ENCODE data around the gene MYO3B.

Gene MYO3B

GRCh38 chr2:170404846-170405245, 226.9 kb downstream of the MYO3B start:
- no peak for TF ChIP-seq CTCF (IDR thresholded peaks at IDR 0.05; ENCODE audit: control extremely low read depth, extremely low read depth, low read depth, missing control alignments)
- DNase-seq (ENCODE audit: extremely low spot score): peak; percentile 26
- ChIA-PET CTCF (interaction anchor here (1.1 kb wide), 1 partner anchor 80 kb away, joined by 3 read pairs; no protein-coding TSS in a partner anchor), POLR2A (no interaction called here)

GRCh38 chr2:170405326-170405725, 227.4 kb downstream of the MYO3B start:
- CTCF ChIA-PET: interaction anchor here (1.1 kb wide), 1 partner anchor 81 kb away, joined by 3 read pairs; no protein-coding TSS in a partner anchor
- no peak for TF ChIP-seq CTCF (IDR thresholded peaks at IDR 0.05; ENCODE audit: control extremely low read depth, extremely low read depth, low read depth, missing control alignments)
- no peak for DNase-seq (ENCODE audit: extremely low spot score)
- POLR2A ChIA-PET: no interaction called here

GRCh38 chr2:170408461-170409163, 230.7 kb downstream of the MYO3B start:
- DNase-seq (ENCODE audit: extremely low spot score): no peak
- CTCF ChIA-PET: interaction anchor here (0.7 to 3.1 kb wide), 41 partner anchors 7 to 1183 kb away, joined by 3 to 49 read pairs (median 4); partner anchors contain the start of gene GAD1
- TF ChIP-seq CTCF (IDR thresholded peaks at IDR 0.05; ENCODE audit: control extremely low read depth, extremely low read depth, low read depth, missing control alignments): peak; percentile 4
- POLR2A ChIA-PET: no interaction called here

DNA sequence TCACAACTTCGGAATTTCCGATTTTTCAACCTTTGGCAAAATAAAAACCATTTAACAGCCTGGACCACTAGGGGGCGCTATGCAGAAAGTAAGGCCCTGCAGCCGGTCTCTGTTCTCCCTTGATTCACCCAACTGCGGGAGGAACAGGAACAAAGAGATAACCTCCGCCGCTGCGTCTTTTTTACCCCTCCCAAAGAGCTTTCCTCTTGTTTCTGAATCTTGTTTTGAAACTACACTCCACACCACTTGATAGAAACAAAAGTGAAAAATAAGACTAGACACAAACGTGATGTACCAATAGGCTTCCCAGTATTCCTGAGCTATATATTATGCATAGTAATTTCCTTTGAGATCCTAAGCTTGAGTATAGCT, 231.2 kb downstream of the MYO3B start:
- ChIA-PET CTCF (interaction anchor here (0.6 to 3.1 kb wide), 47 partner anchors 8 to 1183 kb away, joined by 3 to 49 read pairs (median 4); partner anchors contain the start of gene GAD1), POLR2A (no interaction called here)
- peak; percentile 56 for DNase-seq (ENCODE audit: extremely low spot score)
- TF ChIP-seq CTCF (IDR thresholded peaks at IDR 0.05; ENCODE audit: control extremely low read depth, extremely low read depth, low read depth, missing control alignments): peak; percentile 60

DNA sequence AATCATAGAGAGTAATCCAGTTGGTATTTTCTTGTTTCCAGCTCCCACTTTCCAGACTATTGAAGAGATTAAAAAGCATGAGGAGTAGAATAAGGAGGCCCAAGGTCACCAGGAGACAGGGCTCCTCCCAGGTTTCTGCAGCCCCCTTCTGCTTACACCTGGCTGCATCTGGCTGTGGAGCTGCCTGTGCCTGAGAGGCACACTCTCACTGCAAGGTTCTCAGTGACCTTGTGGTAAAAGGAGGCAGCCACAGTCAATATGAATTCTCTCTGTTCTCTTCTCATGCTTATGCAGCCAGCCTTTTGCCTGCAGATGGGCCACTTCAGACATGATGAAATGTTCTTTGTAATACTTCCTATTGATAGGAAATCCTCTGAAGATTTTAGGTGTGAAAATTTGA, 233.7 kb downstream of the MYO3B start:
- no peak for TF ChIP-seq CTCF (IDR thresholded peaks at IDR 0.05; ENCODE audit: control extremely low read depth, extremely low read depth, low read depth, missing control alignments)
- no peak for DNase-seq (ENCODE audit: extremely low spot score)
- POLR2A ChIA-PET: no interaction called here
- CTCF ChIA-PET: interaction anchor here (1.1 to 2.2 kb wide), 3 partner anchors 9 to 88 kb away, joined by 3 to 6 read pairs (median 3); no protein-coding TSS in a partner anchor

DNA sequence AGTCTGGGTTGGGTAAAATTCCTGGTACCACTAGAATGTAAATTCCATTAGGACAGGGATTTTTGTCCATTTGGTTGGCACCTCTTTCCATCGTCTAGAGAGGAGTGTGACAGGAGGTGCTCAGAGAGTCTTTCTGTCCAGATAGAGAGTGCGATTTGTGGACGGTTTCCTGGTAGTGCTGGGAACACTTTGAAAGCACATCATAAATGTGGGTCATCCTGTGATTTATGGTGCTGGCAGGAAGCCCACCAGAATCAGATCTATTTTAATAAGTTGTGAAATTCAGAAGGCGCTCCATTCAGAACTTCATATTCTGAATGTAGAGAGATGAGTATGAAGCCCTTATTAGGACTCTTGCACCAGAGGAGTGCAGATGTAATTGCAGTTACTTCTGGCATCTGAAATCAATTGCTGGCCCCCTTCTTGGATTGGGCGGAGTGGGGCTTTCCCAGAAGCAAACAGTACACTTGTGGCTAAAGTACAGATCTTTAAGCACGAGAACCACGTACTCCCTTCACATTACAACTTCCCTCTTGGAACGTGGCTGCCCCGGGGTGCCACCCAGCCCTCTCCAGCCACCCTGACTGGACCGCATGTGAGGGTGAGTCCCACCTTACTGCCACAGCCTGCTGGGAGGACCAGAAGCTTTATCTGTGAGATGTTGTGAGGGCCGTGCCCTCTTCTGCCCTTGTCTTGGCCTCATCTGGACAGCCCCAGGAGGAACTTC, 243.2 kb downstream of the MYO3B start:
- ChIA-PET CTCF (interaction anchor here (4.6 kb wide), 1 partner anchor 13 kb away, joined by 49 read pairs; no protein-coding TSS in a partner anchor), POLR2A (no interaction called here)
- TF ChIP-seq CTCF (IDR thresholded peaks at IDR 0.05; ENCODE audit: control extremely low read depth, extremely low read depth, low read depth, missing control alignments): no peak
- no peak for DNase-seq (ENCODE audit: extremely low spot score)
